Ishikawa (cell line): Measurements from ENCODE around the gene GPC6.

Source experiments
- CEBPB ChIP-seq: IDR thresholded peaks from 2 replicates; pipeline ENCODE4 v1.6.1; 2012
- CREB1 ChIP-seq: IDR thresholded peaks from 2 replicates; pipeline ENCODE4 v1.6.1; 2012; ENCODE audit warnings: low read depth
- EGR1 ChIP-seq: IDR thresholded peaks from 2 replicates; pipeline ENCODE4 v1.6.1; 2012
- EP300 ChIP-seq: IDR thresholded peaks from 2 replicates; pipeline ENCODE4 v1.6.1; 2012; ENCODE audit warnings: borderline replicate concordance
- FOXM1 ChIP-seq: IDR thresholded peaks from 2 replicates; pipeline ENCODE4 v1.6.1; 2012; ENCODE audit warnings: low read depth, borderline replicate concordance
- NFIC ChIP-seq: IDR thresholded peaks from 2 replicates; pipeline ENCODE4 v1.6.1; 2012
- RAD21 ChIP-seq: IDR thresholded peaks from 2 replicates; pipeline ENCODE4 v1.6.1; 2012; ENCODE audit warnings: low read depth
- REST ChIP-seq: IDR thresholded peaks from 2 replicates; pipeline ENCODE4 v1.6.1; 2012; ENCODE audit warnings: low read depth, mild to moderate bottlenecking
- TAF1 ChIP-seq: IDR thresholded peaks from 2 replicates; pipeline ENCODE4 v1.6.1; 2012; ENCODE audit warnings: low read depth, mild to moderate bottlenecking
- TCF12 ChIP-seq: IDR thresholded peaks from 2 replicates; pipeline ENCODE4 v1.6.1; 2012; ENCODE audit warnings: low read depth
- TEAD4 ChIP-seq: IDR thresholded peaks from 2 replicates; pipeline ENCODE4 v1.6.1; 2012
- USF1 ChIP-seq: IDR thresholded peaks from 2 replicates; pipeline ENCODE4 v1.6.1; 2012
- YY1 ChIP-seq: IDR thresholded peaks from 2 replicates; pipeline ENCODE4 v1.6.1; 2012; ENCODE audit warnings: low read depth
- ZBTB7A ChIP-seq: IDR thresholded peaks from 2 replicates; pipeline ENCODE4 v1.6.1; 2012; ENCODE audit warnings: low read depth
- TF ChIP-seq, protein P1 (sequence below): IDR thresholded peaks from 2 replicates; pipeline ENCODE4 v1.6.1; 2012

GPC6 gene

GRCh38 chr13:93515267-93515666 is 288.7 kb downstream of the GPC6 start:
- TF ChIP-seq REST (no peak), EGR1 (no peak), FOXM1 (no peak), RAD21 (no peak), TCF12 (no peak), TAF1 (no peak), ZBTB7A (no peak), NFIC (no peak), USF1 (no peak), TEAD4 (no peak), EP300 (no peak), CREB1 (no peak), YY1 (no peak), CEBPB (no peak)
- TF ChIP-seq, protein P1, sequence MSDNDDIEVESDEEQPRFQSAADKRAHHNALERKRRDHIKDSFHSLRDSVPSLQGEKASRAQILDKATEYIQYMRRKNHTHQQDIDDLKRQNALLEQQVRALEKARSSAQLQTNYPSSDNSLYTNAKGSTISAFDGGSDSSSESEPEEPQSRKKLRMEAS, result no peak

DNA sequence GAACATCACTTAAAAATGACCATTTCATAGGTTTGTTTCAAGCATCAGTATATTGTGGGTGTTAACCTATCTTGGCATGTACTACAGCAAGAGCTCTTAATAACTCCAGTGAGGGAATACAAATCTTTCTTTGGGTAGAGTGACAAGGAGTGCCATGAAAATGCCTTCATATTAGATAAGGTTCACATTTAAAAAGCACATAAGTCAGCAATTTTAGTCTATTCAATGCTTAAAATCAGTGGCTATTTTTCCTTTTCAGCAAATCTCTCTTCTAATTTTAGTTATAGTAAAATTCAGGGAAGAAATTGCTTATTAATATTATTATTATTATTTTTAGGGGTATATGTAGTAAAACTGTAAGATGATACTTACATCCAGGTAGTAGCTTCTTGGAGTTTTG is 291.1 kb downstream of the GPC6 start:
- TF ChIP-seq TAF1, result no peak
- TF ChIP-seq, protein P1, result no peak
- TF ChIP-seq NFIC, result no peak
- TF ChIP-seq TCF12, result no peak
- TF ChIP-seq RAD21, result no peak
- TF ChIP-seq CREB1, result no peak
- TF ChIP-seq EP300, result no peak
- no peak for TF ChIP-seq EGR1
- no peak for TF ChIP-seq ZBTB7A
- no peak for TF ChIP-seq REST
- no peak for TF ChIP-seq CEBPB
- no peak for TF ChIP-seq YY1
- no peak for TF ChIP-seq FOXM1
- no peak for TF ChIP-seq USF1
- TF ChIP-seq TEAD4, result no peak

- no peak for TF ChIP-seq USF1
- no peak for TF ChIP-seq CEBPB
- no peak for TF ChIP-seq YY1
- TF ChIP-seq NFIC, result no peak
- TF ChIP-seq REST, result no peak
- no peak for TF ChIP-seq CREB1
- no peak for TF ChIP-seq EGR1
- TF ChIP-seq TEAD4, result no peak
Observed at GRCh38 chr13:93521307-93521706, 294.7 kb downstream of the GPC6 start.

GRCh38 chr13:93522501-93522900 is 295.9 kb downstream of the GPC6 start:
- TF ChIP-seq TAF1 (no peak), RAD21 (no peak), CEBPB (no peak)
